HG03280 (cell line): ENCODE results near the gene HCST.
"Not testable (repeated sequence)": the region's sequence is repeated elsewhere in the genome, so short reads cannot be mapped to it uniquely, and the experiment has no call there.

ENCODE experiments used
- ATAC-seq: cut with Tn5 transposase; IDR thresholded peaks from one replicate; pipeline ENCODE4 v1.9.1; 2021; ENCODE audit warnings: mild to moderate bottlenecking, moderate library complexity; ENCODE audit not compliant: unreplicated experiment

The HCST gene

GRCh38 chr19:35879068-35879467 lies 23.3 kb upstream of the HCST start:
- no peak for ATAC-seq

DNA sequence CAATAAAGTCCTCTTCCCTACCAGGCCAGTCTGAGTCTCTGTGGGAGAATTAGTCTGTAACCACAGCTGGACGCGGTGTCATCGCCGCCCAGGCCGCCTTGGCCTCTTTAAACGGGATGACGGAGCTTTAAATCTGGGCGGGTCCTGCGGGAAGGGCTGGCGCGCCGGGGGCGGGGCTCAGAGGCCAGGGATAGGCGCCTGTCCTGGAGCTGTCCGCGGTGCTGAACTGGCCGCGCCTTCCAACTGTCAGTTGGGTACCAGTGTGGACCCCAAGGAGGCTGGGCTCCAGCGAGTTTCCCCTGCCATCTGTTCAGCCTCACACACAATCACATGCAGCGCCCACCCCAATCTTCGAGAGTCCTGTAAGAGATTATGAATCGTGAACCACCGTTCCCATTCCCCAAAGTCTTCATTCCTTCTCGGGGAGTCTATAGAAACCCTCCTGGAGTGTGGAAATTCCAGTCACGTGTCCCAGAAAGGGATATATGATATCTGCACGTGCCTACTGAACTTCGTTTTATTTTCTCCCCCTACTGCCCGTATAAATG lies 22.5 kb upstream of the HCST start:
- no peak for ATAC-seq

DNA sequence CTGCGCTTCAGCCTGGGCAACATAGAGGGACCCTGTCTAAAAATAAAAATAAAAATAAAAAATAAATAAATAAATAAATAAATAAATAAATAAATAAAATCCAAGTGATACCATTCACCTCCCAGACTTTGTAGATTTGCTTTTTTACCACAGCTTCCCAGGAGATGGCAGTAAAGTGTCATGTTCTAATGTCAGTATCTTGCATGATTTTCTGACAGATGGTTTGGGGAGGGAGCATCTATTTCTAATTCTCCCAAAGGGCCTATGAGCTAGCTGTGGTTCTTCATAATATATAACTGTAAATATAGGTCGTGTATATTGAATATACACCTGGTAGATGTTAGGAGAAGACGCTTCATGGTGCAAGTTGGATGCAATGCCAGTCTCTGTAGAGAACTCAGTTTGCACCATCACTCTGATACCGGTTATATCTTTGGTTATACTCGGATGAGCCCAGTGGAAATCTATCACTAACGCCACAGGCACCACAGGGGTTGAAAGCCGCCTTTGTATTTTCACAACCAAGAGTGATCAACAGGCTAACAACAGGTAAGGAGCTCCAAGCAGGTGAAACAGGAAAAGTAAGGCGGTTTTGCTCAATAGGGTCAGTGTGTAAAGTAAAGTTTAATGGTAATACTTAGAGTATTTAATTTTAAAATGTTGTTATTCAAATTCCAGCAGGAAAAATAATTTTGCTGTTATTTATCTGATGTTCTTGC lies 20.1 kb upstream of the HCST start:
- no peak for ATAC-seq

DNA sequence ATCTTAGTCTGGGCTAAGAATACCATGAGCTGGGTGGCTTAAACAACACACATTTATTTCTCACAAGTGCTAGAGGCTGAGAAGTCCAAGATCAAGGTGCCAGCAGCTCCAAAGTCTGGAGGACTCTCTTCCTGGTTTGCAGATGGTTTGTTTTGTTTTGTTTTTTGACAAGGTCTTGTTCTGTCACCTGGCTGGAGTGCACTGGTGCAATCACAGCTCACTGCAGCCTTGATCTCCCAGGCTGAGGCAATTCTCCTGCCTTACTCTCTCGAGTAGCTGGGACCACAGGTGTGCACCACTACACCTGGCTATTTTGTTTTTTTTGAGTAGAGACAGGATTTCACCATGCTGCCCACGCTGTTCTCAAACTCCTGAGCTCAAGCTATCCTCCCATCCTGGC lies 18.4 kb upstream of the HCST start:
- no peak for ATAC-seq

DNA sequence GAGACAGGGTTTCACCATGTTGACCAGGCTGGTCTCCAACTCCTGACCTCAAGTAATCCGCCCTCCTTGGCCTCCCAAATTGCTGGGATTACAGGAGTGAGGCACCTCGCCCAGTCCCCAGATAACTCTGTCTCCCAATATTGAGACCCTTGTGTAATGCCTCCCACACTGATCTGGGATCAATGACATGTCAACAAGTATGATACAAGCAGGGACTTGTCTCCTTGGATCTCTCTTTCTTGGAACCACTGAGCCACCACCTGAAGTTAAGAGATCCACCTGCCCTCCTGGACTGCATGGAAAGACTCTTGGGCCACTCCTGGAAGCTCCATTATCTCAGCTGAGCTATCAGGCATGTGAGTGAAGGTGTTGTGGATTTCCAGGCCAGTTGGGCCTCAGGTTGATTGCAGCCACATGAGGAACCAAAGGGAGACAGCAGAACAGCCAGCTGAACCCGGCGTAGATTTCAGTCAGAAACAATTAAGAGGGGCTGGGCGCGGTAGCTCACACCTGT lies 17.0 kb upstream of the HCST start:
- no peak for ATAC-seq

DNA sequence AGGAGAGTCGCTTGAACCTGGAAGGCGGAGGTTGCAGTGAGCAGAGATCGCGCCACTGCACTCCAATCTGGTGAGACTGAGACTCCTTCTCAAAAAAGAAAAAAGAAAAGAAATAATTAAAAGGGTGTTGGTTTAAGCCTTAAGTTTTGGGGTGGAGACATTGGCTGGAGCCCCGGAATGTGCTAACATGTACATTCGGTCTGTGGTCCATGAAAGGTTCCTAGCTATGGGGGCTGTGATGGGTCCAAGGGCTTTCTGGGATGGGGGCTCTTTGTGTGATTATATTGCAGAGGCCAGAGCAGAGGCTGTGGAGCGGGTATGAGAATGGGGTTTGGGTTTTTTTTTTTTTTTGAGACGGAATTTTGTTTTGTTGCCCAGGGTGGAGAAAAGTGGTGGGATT lies 16.4 kb upstream of the HCST start:
- no peak for ATAC-seq

DNA sequence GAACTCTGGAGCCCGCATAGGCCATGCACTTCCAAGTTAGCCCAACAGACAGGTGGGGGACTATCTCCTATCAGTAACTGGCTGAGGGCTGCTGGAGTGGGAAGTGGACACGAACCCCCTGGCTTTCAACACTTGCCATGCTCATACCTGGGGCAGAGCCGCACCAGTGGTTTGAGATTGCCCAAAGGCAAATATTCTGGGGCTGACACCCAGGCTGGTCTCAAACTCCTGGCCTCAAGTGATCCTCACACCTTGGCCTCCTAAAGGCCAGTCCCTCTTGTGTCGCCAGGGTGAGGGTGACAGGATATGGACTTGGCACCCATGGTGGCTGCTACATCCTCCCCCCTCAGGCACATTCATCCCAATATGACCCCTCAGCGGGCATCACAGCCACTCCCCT lies 15.1 kb upstream of the HCST start:
- ATAC-seq, result no peak

- ATAC-seq, result no peak
Observed at GRCh38 chr19:35888398-35888797, 13.9 kb upstream of the HCST start.

DNA sequence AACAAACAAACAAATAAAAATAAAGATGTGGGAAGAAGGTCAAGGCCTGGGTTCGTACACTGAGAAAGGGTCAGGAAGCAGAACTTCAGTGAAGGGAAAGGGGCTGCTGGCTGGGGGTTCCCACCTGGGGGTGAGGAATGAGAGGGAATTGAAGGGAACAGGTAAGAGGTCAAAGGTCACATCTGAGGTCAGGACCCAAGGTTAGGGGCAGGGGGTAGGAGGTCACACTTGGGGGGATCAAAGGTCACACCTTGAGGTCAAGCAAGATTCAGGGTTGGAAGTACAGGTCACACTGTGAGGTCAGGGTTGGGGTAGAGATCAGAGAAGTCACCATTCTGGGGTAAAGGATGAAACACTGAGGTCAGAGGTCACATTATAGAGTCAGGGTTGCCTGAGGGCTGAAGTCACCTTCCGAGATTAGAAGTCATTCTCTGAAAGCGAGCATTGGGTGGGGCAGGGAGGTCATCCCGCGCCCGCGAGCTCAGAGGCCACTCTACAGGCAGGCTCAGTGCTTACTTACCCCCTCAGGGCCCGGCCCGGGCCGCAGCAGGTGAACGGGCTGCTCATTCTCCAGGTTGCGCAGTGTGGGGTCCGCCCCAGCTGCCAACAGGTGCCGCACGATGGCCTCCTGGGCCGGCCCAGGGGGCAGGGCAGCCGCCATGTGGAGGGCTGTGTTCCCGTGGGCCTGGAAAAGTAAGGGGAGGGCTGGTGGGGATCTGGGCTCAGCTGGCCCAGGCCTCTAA lies 12.8 kb upstream of the HCST start:
- ATAC-seq, result no peak

GRCh38 chr19:35890113-35890650 lies 12.1 kb upstream of the HCST start:
- ATAC-seq, result no peak

DNA sequence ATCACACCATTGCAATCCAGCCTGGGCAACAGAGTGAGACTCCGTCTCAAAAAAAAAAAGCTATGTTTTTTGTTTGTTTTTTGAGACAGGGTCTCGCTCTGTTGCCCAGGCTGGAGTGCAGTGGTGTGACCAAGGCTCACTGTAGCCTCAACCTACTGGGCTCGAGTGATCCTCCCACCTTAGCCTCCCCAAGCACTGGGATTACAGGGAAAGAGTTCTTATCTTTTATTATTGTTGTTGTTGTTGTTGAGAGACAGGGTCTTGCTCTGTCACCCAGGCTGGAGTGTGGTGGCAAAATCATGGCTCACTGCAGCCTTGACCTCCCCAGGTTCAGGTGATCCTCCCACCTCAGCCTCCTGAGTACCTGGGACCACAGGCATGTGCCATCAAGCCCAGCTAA lies 10.5 kb upstream of the HCST start:
- ATAC-seq, result not testable (repeated sequence)

- no peak for ATAC-seq
Observed at GRCh38 chr19:35894342-35894741, 8.0 kb upstream of the HCST start.

- no peak for ATAC-seq
Observed at GRCh38 chr19:35895911-35896642, 6.3 kb upstream of the HCST start.

DNA sequence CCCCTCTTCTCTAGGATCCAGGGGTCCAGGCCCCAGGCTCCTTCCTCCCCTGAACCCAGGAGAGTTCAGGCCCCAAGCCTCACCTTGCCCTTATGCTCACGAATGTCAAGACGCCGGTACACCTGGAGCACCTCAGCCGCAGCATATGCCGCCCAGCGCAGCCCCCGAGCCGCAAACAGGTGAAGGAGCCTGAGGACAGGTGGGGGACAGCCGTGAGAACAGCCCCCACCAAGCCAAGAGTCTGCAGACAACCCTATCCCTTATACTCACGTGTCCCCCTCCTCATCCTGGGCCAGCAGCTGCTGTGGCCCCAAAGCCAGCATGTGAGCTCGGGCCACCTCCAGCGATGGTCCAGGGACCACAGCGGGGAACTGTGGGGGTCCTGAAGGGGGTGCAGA lies 5.7 kb upstream of the HCST start:
- ATAC-seq, result no peak

- no peak for ATAC-seq
Observed at GRCh38 chr19:35897706-35898451, 4.5 kb upstream of the HCST start.

- no peak for ATAC-seq
Observed at GRCh38 chr19:35898499-35898809, 3.9 kb upstream of the HCST start.

DNA sequence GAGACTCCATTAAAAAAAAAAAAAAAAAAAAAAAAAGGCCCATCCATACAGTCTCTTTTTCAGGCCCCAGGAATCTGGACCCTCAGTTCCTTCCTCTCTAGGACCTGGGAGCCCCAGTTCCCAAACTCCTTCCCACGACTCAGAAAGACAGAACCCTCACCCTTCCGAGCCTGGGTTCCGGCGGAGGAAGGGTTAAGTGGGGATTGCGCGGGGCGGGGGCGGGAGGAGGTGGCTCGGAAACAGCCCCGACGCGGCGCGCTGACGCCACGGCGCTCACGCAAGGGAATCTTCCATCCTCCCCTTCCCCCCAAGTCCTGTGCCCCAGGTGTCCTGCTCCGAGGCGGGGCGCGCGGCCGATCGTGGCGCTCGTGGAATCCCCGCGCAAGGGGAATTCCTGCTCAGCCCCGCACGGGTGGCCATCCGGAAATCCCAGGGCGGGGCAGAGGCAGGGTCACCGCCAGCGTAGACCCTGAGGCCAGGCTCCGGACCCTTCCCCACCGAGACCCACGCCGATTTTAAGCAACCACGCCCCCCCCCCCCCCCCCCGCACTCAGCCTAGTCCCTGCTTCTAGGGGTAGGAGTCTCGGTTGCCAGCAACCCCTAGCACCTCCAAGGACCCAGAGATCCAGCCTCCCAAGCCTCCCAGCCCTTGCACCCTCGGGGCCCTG lies 2.6 kb upstream of the HCST start:
- peak; percentile 42 for ATAC-seq

DNA sequence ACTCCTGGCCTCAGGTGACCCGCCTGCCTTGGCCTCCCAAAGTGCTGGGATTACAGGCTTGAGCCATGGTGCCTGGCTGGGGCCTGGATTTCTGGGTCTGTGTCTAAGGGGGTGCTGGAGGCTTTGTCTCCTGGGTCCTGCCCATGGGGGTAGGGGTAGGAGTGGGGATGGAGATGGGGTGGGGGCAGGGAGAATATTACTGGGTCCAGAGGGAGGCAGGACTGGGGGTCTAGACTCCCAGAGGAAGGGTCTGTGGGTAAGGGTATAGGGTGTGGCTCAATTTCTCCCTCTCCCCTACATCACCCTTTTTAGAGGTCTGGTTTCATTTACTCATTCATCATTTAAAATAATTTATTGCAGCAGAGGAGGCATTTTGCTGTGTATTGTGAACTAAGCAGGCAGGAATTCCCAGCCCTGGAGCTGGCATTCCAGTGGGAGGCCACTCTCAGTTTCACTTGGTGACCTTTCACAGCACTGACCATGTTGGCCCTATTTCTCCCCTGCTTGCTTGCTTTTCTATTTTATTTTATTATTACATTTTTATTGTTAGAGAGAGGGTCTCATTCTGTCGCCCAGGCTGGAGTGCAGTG lies 1.2 kb upstream of the HCST start:
- no peak for ATAC-seq

DNA sequence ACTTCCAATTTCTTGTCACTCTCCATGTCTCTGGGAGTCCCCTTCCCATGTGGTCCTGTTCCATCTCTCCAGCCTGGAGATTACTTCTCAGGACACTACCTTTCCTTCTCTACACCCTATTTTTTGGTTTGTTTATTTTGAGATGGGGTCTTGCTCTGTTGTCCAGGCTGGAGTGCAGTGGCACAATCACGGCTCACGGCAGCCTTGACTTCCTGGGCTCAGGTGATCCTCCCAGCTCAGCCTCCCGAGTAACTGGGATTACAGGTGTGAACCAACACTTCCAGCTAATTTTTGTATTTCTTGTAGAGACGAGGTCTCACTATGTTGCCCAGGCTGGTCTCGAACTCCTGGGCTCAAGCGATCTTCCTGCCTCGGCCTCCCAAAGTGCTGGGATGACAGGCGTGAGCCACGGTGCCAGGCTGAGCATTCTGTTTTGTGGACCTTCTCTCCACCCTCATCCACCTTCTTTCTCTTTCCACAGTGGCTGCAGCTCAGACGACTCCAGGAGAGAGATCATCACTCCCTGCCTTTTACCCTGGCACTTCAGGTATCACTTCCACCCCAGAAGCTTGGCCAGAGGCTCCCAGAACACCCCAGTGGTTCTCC lies 644 bp downstream of the HCST start:
- no peak for ATAC-seq
